Common myeloid progenitor, CD34-positive (primary cell): ENCODE data around the gene ATP6V0B. TPM values are rescaled to one million over a fixed set of nuclear protein-coding genes. Genes with fewer than 3 reads are reported as not detected.

Source experiments
- CTCF ChIA-PET: fragments of 350-600 bp; sonication (Branson Sonifier 250); formaldehyde crosslinking; loops from one replicate; lab custom pipeline; 2021; ENCODE audit warnings: antibody characterized with exemption; lab: Charles Lee
- POLR2A ChIA-PET: fragments of 350-600 bp; sonication (Branson Sonifier 250); formaldehyde crosslinking; loops from one replicate; lab custom pipeline; 2021; ENCODE audit warnings: antibody characterized with exemption; lab: Charles Lee
- DNase-seq, 3 donors: peaks; one replicate each; pipeline versions ENCODE4 v3.0.0 to v3.0.0-alpha.2; 2013
- H3K27ac ChIP-seq, 2 experiments: 1 replicate in 1 of 2; 2 replicates in 1 of 2; pipeline ENCODE4 v1.7.0; 2013; ENCODE audit warnings: inconsistent platforms in 2 of 2, low read length in 2 of 2, mild to moderate bottlenecking in 2 of 2, low read depth in 1 of 2, moderate library complexity in 1 of 2; ENCODE audit not compliant: severe bottlenecking in 2 of 2, insufficient read depth in 1 of 2, poor library complexity in 1 of 2
- H3K27me3 ChIP-seq, 5 experiments: replicated peaks in 2 of 5; 1 replicate in 3 of 5; 2 replicates in 2 of 5; pipeline versions ENCODE4 v1.6.1 to v1.7.0; 2013; ENCODE audit warnings: low read length in 4 of 5, mild to moderate bottlenecking in 2 of 5, moderate library complexity in 2 of 5, inconsistent platforms in 1 of 5; ENCODE audit not compliant: insufficient read depth in 5 of 5, control insufficient read depth in 4 of 5
- H3K36me3 ChIP-seq, 4 experiments: 1 replicate in 2 of 4; 2 replicates in 2 of 4; pipeline versions ENCODE4 v1.6.1 to v1.7.0; 2013; ENCODE audit warnings: low read length in 3 of 4, control low read depth in 1 of 4, mild to moderate bottlenecking in 1 of 4; ENCODE audit not compliant: control insufficient read depth in 4 of 4, insufficient read depth in 4 of 4
- H3K4me1 ChIP-seq, 4 experiments: 1 replicate in 3 of 4; 2 replicates in 1 of 4; pipeline versions ENCODE4 v1.6.1 to v1.7.1; 2013; ENCODE audit warnings: low read length in 3 of 4, mild to moderate bottlenecking in 3 of 4, control low read depth in 1 of 4, inconsistent platforms in 1 of 4, moderate library complexity in 1 of 4; ENCODE audit not compliant: control insufficient read depth in 4 of 4, insufficient read depth in 4 of 4; ENCODE audit errors: control extremely low read depth in 1 of 4
- H3K4me3 ChIP-seq, 7 experiments: 1 replicate in 4 of 7; 2 replicates in 3 of 7; pipeline versions ENCODE4 v1.5.1 to v1.7.0; 2013; ENCODE audit warnings: mild to moderate bottlenecking in 7 of 7, low read length in 6 of 7, moderate library complexity in 6 of 7, inconsistent platforms in 2 of 7, low read depth in 2 of 7, control low read depth in 1 of 7; ENCODE audit not compliant: insufficient read depth in 4 of 7, control insufficient read depth in 1 of 7; ENCODE audit errors: extremely low read depth in 1 of 7
- H3K9me3 ChIP-seq, 5 experiments: 1 replicate in 4 of 5; 2 replicates in 1 of 5; pipeline versions ENCODE4 v1.6.1 to v1.7.1; 2013; ENCODE audit warnings: low read length in 4 of 5, mild to moderate bottlenecking in 2 of 5, inconsistent platforms in 1 of 5, low read depth in 1 of 5, moderate library complexity in 1 of 5; ENCODE audit not compliant: control insufficient read depth in 4 of 5, insufficient read depth in 2 of 5; ENCODE audit errors: control extremely low read depth in 1 of 5
- WGBS: methylation state at CpG from one replicate; pipeline ENCODE4 v1.1.5; 2013; ENCODE audit not compliant: insufficient coverage; 5-methylcytosine and 5-hydroxymethylcytosine counted together
- polyA plus RNA-seq: library from polyadenylated mRNA; unstranded; fragments of 120-200 nt; gene quantifications from one replicate; pipeline ENCODE4 v1.2.1, GENCODE V29; 2013

The ATP6V0B gene
- polyA plus RNA-seq = 83.6 TPM

DNA sequence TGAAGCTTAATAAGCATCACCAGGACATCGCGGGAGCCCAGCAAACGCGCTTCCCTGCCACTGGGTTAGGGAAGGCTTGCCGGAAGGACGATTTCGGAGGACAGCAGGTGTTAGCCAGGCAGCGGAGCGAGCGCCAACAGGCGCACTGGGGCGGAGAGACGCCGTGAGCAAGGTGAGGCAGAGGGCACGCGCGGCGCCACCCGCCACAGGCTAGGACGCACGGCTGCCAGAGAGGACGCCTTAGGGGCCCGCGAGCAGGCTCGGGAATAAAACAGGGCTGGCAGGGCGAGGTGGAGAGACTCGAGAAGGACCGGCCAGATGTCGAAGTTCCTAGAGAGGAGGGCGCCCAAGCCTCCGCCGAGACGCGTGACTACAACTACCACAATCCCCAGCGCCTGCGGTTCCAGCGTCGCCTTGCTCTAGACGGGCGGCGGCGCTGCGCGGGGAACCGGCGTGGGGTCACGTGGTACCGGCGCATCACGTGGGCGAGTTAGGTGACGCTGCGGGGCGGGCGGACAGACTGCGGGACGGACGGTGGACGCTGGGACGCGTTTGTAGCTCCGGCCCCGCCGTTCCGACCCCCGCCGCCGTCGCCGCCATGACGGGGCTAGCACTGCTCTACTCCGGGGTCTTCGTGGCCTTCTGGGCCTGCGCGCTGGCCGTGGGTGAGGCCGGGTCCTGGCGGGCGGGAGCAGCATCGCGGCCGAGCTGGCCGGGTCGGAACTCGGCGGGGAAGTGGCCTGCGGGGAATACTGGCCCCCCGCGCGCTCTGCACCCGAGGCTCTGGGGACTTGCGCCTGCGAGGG lies at the start of gene ATP6V0B:
TSS of gene ATP6V0B (plus strand) at position 518 of the 806 bp plus-strand sequence. CDS start at position 599, 81 bp downstream.
- 0% methylated on average over 87 of the region's 93 CpGs for WGBS
- H3K27me3 ChIP-seq = no peaks in the 10 kb centered on the region
- peaks cover 7 to 56% (median 43%) of the 10 kb centered on the region in 4 experiments for H3K4me1 ChIP-seq
- peak within 1 kb of the TSS; percentile 64 to 90 for H3K27ac ChIP-seq
- peaks cover 2 to 47% (median 30%) of the 10 kb centered on the region in 4 experiments for H3K36me3 ChIP-seq
- peak; percentile 91 to 95 (median 94) for DNase-seq
- H3K9me3 ChIP-seq = no peaks in the 10 kb centered on the region
- ChIA-PET POLR2A (interaction anchor here (0.6 to 1.2 kb wide), 2 partner anchors 28 to 30 kb away, joined by 3 to 5 read pairs; partner anchors contain the start of gene IPO13), CTCF (interaction anchor here (0.7 to 3.5 kb wide), 12 partner anchors 10 to 73 kb away, joined by 3 to 13 read pairs (median 3); partner anchors contain the start of genes ARTN and CCDC24)
- H3K4me3 ChIP-seq = peak within 1 kb of the TSS; percentile 57 to 95 (median 88)

DNA sequence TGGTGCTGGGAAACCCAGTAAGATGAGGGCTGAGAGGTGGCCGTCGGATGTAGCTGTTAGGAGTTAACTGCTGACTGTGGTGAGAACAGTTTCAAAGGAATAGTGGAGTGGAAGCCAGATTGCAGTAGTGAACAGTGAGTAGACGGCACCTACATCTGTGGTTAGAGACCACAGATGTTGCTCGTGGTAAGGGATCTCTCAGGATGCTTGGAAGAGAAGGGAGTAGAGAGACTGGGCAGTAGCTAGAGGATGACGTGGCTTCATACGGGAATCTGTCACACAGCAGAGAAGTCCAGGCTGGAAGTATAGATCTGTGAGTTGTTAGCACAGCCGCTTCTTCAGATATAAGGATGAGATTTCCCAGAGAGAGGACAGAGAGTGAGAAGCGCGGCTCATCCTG lies 48.9 kb upstream of the ATP6V0B start:
- Histone ChIP-seq H3K4me3 (no peak overlapping the region), H3K36me3 (peaks cover 0 to 39% (median 21%) of the 10 kb centered on the region in 4 experiments), H3K9me3 (no peaks in the 10 kb centered on the region), H3K27ac (no peak overlapping the region), H3K4me1 (no peaks in the 10 kb centered on the region), H3K27me3 (no peaks in the 10 kb centered on the region)
- DNase-seq = no peak
- POLR2A ChIA-PET = no interaction called here
- CTCF ChIA-PET = interaction anchor here (1.3 to 2.3 kb wide), 3 partner anchors 9 to 163 kb away, joined by 3 to 10 read pairs (median 3); no protein-coding TSS in a partner anchor
- WGBS = 96% methylated on average over 9 of the region's 9 CpGs

DNA sequence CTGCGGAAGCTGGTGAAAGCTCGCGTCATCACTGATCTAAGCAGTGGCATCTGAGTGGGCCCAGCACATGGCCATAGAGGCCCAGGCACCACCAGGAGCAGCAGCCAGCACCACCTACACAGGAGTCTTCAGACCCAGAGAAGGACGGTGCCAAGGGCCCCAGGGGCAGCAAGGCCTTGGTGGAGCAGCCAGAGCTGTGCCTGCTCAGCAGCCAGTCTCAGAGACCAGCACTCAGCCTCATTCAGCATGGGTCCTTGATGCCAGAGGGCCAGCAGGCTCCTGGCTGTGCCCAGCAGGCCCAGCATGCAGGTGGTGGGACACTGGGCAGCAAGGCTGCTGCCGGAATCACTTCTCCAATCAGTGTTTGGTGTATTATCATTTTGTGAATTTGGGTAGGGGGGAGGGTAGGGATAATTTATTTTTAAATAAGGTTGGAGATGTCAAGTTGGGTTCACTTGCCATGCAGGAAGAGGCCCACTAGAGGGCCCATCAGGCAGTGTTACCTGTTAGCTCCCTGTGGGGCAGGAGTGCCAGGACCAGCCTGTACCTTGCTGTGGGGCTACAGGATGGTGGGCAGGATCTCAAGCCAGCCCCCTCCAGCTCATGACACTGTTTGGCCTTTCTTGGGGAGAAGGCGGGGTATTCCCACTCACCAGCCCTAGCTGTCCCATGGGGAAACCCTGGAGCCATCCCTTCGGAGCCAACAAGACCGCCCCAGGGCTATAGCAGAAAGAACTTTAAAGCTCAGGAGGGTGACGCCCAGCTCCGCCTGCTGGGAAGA lies 44.4 kb upstream of the ATP6V0B start:
- no peak overlapping the region for H3K27ac ChIP-seq
- CTCF ChIA-PET = interaction anchor here (0.7 to 8.3 kb wide), 10 partner anchors 9 to 166 kb away, joined by 3 to 247 read pairs (median 5); partner anchors contain the start of gene IPO13
- H3K36me3 ChIP-seq = peaks cover 0 to 21% (median 10%) of the 10 kb centered on the region in 4 experiments
- DNase-seq = peak in 2 of 3 donors; percentile 38 to 41
- WGBS = 97% methylated on average over 10 of the region's 10 CpGs
- peaks cover 0 to 24% (median 16%) of the 10 kb centered on the region in 4 experiments for H3K4me1 ChIP-seq
- H3K27me3 ChIP-seq = peaks cover 0 to 20% (median 3%) of the 10 kb centered on the region in 5 experiments
- no peak overlapping the region for H3K4me3 ChIP-seq
- POLR2A ChIA-PET = interaction anchor here (0.6 to 0.8 kb wide), 2 partner anchors 164 to 726 kb away, joined by 3 read pairs; no protein-coding TSS in a partner anchor
- no peaks in the 10 kb centered on the region for H3K9me3 ChIP-seq

DNA sequence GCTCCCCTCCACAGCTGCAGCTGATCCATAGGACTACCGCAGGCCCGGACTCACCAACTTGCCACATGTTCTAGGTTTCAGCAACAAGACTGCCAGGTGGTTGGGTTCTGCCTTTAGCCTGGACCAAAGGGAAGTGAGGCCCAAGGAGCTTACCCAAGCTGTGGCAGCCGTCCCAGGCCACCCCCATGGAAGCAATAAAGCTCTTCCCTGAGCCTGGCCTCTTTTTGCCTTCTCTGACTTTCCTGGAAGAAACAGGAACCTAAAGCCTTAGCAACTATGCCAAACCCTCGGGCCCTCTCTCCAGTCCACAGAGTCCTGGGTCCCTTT lies 43.8 kb upstream of the ATP6V0B start:
- no peak overlapping the region for H3K4me3 ChIP-seq
- no peak overlapping the region for H3K27ac ChIP-seq
- peaks cover 0 to 29% (median 20%) of the 10 kb centered on the region in 4 experiments for H3K4me1 ChIP-seq
- ChIA-PET POLR2A (interaction anchor here (0.8 kb wide), 1 partner anchor 165 kb away, joined by 3 read pairs; no protein-coding TSS in a partner anchor), CTCF (interaction anchor here (1.0 to 8.3 kb wide), 8 partner anchors 9 to 166 kb away, joined by 3 to 247 read pairs (median 6); partner anchors contain the start of gene IPO13)
- H3K27me3 ChIP-seq = peaks cover 0 to 26% (median 3%) of the 10 kb centered on the region in 5 experiments
- H3K36me3 ChIP-seq = peaks cover 0 to 15% (median 7%) of the 10 kb centered on the region in 4 experiments
- no peak for DNase-seq
- no peaks in the 10 kb centered on the region for H3K9me3 ChIP-seq
- 83% methylated on average over 4 of the region's 4 CpGs for WGBS

DNA sequence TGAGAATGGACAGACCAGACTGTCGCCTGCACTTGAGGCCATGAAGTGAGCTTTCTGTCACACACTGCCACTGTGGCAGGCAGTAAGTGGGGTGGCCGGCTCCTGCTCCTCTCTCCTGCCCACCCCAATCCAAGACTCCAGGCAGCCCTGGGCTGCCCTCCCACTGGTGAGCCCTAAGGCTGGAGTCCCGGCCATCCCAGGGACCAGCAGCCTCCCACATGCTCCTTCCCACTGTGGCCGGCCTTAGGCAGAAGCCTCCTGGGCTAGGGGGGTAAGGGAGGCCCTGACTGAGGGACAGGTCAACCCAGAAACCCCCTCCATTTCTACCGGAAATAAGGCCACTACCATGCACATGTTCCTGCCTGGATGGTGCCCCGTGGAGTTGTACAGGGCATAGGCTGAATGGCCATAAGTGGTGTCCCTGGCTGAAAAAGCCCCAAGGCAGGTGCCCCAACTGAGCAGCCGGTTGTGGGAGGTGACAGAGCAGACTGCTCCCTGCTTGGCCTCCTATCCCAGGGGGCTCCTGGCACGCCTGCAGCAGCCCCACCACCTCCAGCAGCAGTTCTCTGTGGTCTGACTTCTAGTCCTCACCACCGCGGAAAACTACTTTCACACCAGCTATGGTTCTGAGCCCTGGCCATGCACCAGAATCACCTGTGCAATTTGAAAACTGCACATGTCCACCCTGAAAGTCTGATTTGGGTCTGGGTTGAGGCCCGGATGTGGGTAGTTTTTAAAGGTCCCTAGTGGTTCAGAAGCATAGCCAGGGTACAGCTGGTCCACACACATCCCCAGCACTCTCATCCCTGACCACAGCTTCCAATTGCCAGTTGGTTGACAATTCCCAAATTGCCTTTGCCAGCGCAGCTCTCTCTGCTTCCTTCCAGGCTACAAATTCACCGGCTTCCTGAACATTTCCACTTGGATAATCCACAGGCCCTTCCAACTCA lies 42.8 kb upstream of the ATP6V0B start:
- CTCF ChIA-PET = interaction anchor here (1.1 to 8.3 kb wide), 6 partner anchors 11 to 404 kb away, joined by 3 to 247 read pairs (median 14); partner anchors contain the start of gene IPO13
- no peak overlapping the region for H3K4me3 ChIP-seq
- H3K36me3 ChIP-seq = peaks cover 0 to 9% (median 4%) of the 10 kb centered on the region in 4 experiments
- H3K4me1 ChIP-seq = peaks cover 0 to 37% (median 25%) of the 10 kb centered on the region in 4 experiments
- no peak overlapping the region for H3K27ac ChIP-seq
- no peak for DNase-seq
- POLR2A ChIA-PET = no interaction called here
- WGBS = 99% methylated on average over 10 of the region's 13 CpGs
- peaks cover 0 to 26% (median 3%) of the 10 kb centered on the region in 5 experiments for H3K27me3 ChIP-seq
- H3K9me3 ChIP-seq = no peaks in the 10 kb centered on the region
